Measurements from ENCODE around the gene ADGRL1.
"Not testable (repeated sequence)": the region's sequence is repeated elsewhere in the genome, so short reads cannot be mapped to it uniquely, and the experiment has no call there.

ADGRL1 gene

DNA sequence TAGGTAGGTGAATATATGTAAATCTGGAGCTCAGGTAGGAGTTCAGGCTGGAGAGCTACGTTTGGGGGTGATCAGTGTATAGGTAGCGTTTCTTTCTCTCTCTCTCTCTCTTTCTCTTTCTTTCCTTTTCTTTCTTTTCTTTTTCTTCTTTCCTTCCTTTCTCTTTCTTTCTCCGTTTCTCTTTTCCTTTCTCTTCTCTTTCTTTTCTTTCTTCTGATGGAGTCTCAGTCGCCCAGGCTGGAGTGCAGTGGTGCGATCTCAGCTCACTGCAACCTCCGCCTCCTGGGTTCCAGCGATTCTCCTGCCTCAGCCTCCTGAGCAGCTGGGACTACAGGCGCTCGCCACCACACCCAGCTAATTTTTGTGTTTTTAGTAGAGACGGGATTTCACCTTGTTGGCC is 59.8 kb downstream of the ADGRL1 start:
- peaks cover 26% of the 10 kb centered on the region for H3K4me1 ChIP-seq (ENCODE audit: control insufficient read depth, insufficient read depth, low read length)
- H3K36me3 ChIP-seq (ENCODE audit: control insufficient read depth, insufficient read depth, low read length); H3K4me3 ChIP-seq (ENCODE audit: low read depth, low read length); H3K27me3 ChIP-seq (ENCODE audit: control insufficient read depth, insufficient read depth, low read length); H3K9me3 ChIP-seq (ENCODE audit: control insufficient read depth, insufficient read depth, low read length); H3K9ac ChIP-seq (ENCODE audit: low read depth, low read length); H3K27ac ChIP-seq (ENCODE audit: low read depth, low read length): not testable (repeated sequence)

DNA sequence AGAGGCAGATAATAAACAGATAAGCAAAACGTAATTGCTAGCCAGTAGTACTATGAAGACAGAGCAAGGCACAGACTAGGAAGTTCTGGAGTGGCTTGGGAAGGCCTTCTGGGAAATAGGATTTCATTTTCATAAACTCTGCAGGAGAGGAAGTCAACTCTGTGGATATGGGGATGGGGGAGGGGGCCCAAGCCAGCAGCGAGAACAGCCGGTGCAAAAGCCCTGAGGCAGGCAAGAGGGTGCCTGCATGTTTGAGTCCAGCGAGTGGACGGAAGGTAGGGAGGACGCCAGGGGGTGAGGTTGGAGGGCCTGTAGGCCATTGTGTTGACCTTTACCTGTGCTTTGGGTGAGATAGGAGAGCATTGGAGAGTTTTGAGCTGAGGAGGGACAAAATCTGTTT is 60.6 kb downstream of the ADGRL1 start:
- H3K27ac ChIP-seq (ENCODE audit: low read depth, low read length) = no peak overlapping the region
- H3K9ac ChIP-seq (ENCODE audit: low read depth, low read length) = no peak overlapping the region
- H3K27me3 ChIP-seq (ENCODE audit: control insufficient read depth, insufficient read depth, low read length) = no peaks in the 10 kb centered on the region
- H3K4me1 ChIP-seq (ENCODE audit: control insufficient read depth, insufficient read depth, low read length) = peaks cover 26% of the 10 kb centered on the region
- H3K9me3 ChIP-seq (ENCODE audit: control insufficient read depth, insufficient read depth, low read length) = no peaks in the 10 kb centered on the region
- H3K4me3 ChIP-seq (ENCODE audit: low read depth, low read length) = no peak overlapping the region
- H3K36me3 ChIP-seq (ENCODE audit: control insufficient read depth, insufficient read depth, low read length) = no peaks in the 10 kb centered on the region

DNA sequence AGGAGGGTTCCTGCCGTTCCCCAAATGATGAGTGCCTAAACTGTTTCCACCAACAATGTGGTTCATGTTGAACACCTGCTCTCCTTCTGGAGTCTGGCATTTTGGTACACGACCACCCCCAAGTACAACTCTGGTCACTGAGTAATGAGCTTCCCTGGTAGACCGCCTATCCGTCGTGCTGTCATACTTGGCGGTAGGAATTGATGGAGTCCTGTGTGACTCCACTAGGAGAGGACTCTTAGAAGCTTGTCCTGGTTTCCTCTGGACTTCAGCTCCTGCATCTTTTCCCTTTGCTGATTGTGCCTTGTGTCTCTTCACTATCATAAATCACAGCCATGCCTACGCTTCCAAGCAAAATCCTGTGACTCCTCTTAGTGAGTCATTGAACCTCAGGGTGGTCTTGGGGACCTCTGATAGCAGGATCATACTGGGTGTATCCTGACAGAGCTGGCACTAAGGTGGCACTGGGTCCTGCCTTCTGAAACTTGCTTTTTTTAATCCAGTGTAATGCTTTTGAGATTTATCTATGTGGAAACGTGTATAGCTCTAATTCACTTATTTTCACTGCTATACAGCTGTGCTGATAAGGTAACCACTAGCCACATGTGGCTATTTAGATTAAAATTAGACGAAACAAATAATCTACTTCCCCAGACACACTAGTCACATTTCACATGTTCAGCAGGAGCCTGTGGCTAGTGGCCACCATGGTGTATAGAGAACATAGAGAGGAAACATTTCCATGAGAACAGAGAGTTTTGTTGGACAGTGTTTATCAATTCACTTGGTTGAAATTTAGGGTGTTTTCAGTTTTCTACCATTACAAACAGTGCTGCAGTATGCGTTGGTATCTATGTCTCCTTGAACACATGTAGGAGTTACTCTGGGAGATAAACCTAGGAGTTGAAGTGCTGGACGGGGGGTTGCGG is 63.4 kb downstream of the ADGRL1 start:
- Histone ChIP-seq H3K4me1 (ENCODE audit: control insufficient read depth, insufficient read depth, low read length) (peaks cover 4% of the 10 kb centered on the region; the same call in 1 of the 2 replicates), H3K27me3 (ENCODE audit: control insufficient read depth, insufficient read depth, low read length) (no peaks in the 10 kb centered on the region), H3K36me3 (ENCODE audit: control insufficient read depth, insufficient read depth, low read length) (no peaks in the 10 kb centered on the region), H3K9ac (ENCODE audit: low read depth, low read length) (no peak overlapping the region), H3K9me3 (ENCODE audit: control insufficient read depth, insufficient read depth, low read length) (no peaks in the 10 kb centered on the region), H3K27ac (ENCODE audit: low read depth, low read length) (no peak overlapping the region), H3K4me3 (ENCODE audit: low read depth, low read length) (no peak overlapping the region)

DNA sequence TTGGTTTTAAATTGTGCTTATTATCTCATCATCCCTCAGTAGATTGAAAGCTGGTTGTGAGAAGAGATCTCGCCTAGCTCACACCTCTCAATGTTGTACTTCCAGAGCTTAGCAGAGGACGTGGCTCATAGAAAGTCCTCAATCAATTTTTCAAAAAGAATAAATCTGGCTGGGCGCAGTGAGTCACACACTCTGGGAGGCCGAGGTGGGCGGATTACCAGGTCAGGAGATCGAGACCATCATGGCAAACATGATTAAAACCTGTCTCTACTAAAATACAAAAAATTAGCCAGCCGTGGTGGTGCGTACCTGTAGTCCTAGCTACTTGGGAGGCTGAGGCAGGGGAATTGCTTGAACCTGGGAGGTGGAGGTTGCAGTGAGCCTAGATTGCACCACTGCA is 64.9 kb downstream of the ADGRL1 start:
- H3K27me3 ChIP-seq (ENCODE audit: control insufficient read depth, insufficient read depth, low read length) = no peaks in the 10 kb centered on the region
- H3K27ac ChIP-seq (ENCODE audit: low read depth, low read length) = no peak overlapping the region
- H3K4me1 ChIP-seq (ENCODE audit: control insufficient read depth, insufficient read depth, low read length) = peaks cover 4% of the 10 kb centered on the region; the same call in 1 of the 2 replicates
- no peaks in the 10 kb centered on the region for H3K9me3 ChIP-seq (ENCODE audit: control insufficient read depth, insufficient read depth, low read length)
- no peak overlapping the region for H3K9ac ChIP-seq (ENCODE audit: low read depth, low read length)
- no peak overlapping the region for H3K4me3 ChIP-seq (ENCODE audit: low read depth, low read length)
- H3K36me3 ChIP-seq (ENCODE audit: control insufficient read depth, insufficient read depth, low read length) = no peaks in the 10 kb centered on the region

DNA sequence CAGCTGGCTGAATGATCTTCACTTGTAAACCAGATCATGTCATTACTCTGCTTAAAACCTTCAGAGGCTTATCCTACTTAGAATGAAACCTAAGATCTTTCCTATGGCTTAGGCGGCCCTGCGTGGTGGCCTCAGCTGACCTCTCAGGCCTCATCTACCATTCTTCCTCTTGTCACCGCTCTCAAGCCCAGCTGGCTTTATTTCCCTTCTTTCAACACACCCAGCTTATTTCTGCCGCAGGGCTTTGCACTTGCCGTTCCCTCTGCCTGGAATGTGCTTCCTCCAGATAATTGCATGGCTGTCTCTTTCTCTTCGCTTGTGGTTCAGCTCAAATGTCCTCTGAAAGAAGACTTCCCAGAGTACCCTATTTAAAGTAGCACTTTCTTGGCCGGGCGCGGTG is 66.0 kb downstream of the ADGRL1 start:
- Histone ChIP-seq H3K36me3 (ENCODE audit: control insufficient read depth, insufficient read depth, low read length) (no peaks in the 10 kb centered on the region), H3K9me3 (ENCODE audit: control insufficient read depth, insufficient read depth, low read length) (no peaks in the 10 kb centered on the region), H3K27me3 (ENCODE audit: control insufficient read depth, insufficient read depth, low read length) (no peaks in the 10 kb centered on the region), H3K27ac (ENCODE audit: low read depth, low read length) (no peak overlapping the region), H3K4me1 (ENCODE audit: control insufficient read depth, insufficient read depth, low read length) (no peaks in the 10 kb centered on the region; the same call in 1 of the 2 replicates), H3K9ac (ENCODE audit: low read depth, low read length) (no peak overlapping the region), H3K4me3 (ENCODE audit: low read depth, low read length) (no peak overlapping the region)

DNA sequence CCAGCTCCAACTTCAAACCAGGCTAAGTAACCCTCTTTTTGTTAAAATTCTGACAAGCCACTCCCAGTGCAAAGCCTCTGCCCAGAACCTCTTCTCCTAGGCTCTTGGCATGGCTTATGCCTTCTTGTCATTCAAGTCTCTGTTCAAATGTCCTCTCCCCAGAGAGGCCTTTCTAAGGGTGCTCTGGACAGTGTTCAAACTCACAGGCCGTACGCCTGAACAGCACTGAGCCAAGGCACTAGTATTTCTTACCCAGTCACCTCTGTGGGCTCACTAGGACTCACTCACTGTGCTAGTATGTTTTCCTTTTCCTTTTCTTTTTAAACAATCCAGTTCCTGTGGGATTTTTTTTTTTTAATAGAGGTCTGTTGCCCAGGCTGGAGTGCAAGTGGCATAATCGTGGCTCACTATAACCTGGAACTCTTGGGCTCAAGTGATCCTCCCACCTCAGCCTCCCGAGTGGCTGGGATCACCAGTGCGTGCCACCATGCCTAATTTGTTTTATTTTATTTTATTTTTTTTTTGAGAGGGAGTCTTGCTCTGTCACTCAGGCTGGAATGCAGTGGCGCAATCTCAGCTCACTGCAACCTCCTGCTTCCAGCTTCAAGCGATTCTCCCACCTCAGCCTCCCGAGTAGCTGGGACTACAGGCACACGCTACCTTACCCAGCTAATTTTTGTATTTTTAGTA is 67.2 kb downstream of the ADGRL1 start:
- Histone ChIP-seq H3K36me3 (ENCODE audit: control insufficient read depth, insufficient read depth, low read length) (no peaks in the 10 kb centered on the region), H3K9me3 (ENCODE audit: control insufficient read depth, insufficient read depth, low read length) (no peaks in the 10 kb centered on the region), H3K4me1 (ENCODE audit: control insufficient read depth, insufficient read depth, low read length) (peaks cover 7% of the 10 kb centered on the region), H3K9ac (ENCODE audit: low read depth, low read length) (no peak overlapping the region), H3K27ac (ENCODE audit: low read depth, low read length) (no peak overlapping the region), H3K27me3 (ENCODE audit: control insufficient read depth, insufficient read depth, low read length) (no peaks in the 10 kb centered on the region), H3K4me3 (ENCODE audit: low read depth, low read length) (no peak overlapping the region)

DNA sequence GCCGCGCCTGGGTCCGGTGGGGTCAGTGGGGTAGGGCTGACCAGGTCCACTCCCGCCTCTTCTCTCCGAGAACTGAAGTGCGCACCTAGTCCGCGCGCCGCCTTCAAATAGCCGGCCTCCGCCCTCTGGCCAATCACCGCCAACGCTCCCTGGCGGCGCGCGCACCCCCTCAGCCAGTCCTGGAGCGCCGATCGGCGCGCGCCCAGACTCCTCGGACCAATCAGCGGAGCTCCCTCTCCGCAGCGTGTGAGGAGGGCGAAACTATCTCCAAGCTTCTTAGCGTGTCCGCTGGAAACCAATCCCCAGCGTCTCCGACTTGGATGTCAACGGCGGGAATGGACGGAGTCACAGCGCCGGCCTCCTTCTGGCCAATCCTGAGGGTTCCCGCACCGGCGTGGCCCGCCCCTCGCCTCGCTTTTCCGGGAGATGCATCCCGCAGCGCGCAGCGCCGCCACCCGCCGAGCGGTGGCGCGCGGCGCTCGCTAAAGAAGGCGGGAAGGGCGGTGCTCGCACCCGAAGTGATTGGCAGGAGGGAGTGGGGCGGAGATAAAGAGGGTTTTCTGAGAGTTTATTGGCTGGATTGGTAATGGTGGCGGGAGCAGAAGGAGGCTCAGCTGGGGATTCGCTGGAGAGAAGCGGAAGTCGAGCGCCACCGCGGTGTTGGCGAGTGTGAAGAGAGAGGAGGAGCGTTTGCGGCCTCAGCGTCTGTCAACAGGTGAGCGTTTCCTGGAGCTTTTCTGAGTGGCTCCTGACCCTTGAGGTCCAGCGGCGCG is 69.3 kb downstream of the ADGRL1 start, which contains the start of gene ASF1B:
ASF1B (minus strand) TSS at position 81 of the 773 bp plus-strand sequence. CDS start 133 bp downstream, outside the sequence.
- Histone ChIP-seq H3K4me3 (ENCODE audit: low read depth, low read length) (peak within 1 kb of the TSS; percentile 83), H3K9me3 (ENCODE audit: control insufficient read depth, insufficient read depth, low read length) (no peaks in the 10 kb centered on the region), H3K27me3 (ENCODE audit: control insufficient read depth, insufficient read depth, low read length) (no peaks in the 10 kb centered on the region), H3K27ac (ENCODE audit: low read depth, low read length) (peak within 1 kb of the TSS; percentile 97), H3K9ac (ENCODE audit: low read depth, low read length) (peak within 1 kb of the TSS; percentile 69), H3K36me3 (ENCODE audit: control insufficient read depth, insufficient read depth, low read length) (peaks cover 7% of the 10 kb centered on the region), H3K4me1 (ENCODE audit: control insufficient read depth, insufficient read depth, low read length) (peaks cover 7% of the 10 kb centered on the region)

DNA sequence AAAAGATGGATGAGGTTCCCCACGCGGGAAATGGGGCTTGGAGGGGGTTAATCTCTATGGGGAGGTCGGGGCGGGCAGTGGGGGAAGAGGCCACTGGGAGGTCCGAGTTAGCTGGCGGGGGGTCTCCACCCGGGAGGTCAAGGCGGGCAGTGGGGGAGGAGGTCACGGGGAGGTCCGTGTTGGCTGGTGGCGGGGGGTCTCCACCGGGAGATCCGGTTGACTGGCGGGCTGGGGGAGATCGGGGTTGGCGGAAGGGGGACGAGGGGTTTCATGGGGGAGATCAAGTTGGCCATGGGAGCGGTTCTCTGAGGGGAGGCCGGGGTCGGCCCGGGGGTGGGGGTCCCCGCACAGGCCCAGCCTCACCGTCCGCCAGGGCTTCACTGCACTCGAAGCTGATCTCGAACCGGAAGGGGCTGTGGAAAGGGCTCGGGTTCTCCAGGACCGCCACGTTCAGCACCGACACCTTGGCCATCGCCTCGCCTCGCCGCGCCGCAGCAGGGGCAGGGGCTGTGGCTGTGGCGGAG is 69.9 kb downstream of the ADGRL1 start:
- H3K4me3 ChIP-seq (ENCODE audit: low read depth, low read length) = peak overlapping the region; percentile 83
- H3K9me3 ChIP-seq (ENCODE audit: control insufficient read depth, insufficient read depth, low read length) = no peaks in the 10 kb centered on the region
- peak overlapping the region; percentile 69 for H3K9ac ChIP-seq (ENCODE audit: low read depth, low read length)
- H3K36me3 ChIP-seq (ENCODE audit: control insufficient read depth, insufficient read depth, low read length) = peaks cover 8% of the 10 kb centered on the region
- H3K4me1 ChIP-seq (ENCODE audit: control insufficient read depth, insufficient read depth, low read length) = peaks cover 7% of the 10 kb centered on the region
- H3K27ac ChIP-seq (ENCODE audit: low read depth, low read length) = peak overlapping the region; percentile 86
- no peaks in the 10 kb centered on the region for H3K27me3 ChIP-seq (ENCODE audit: control insufficient read depth, insufficient read depth, low read length)

DNA sequence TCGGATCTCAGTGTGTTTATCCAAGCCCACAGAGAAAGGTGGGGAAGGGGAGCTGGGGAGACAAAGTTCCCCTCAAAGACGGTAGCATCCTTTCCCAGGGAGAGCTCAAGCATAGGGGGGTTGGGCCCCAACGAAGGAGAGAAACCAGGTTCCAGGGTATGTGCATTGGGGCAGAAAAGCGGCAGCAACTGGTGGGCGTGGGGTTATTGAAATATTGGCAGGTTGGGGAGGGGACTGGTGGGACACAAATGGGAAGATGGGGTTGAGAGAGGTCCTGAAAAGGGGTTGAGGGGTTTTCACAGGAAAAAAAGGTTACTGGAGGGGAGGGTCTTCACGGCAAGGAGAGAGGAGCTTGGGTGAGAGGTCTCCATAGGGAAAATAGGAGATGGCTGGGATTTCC is 70.6 kb downstream of the ADGRL1 start:
- no peak overlapping the region for H3K9ac ChIP-seq (ENCODE audit: low read depth, low read length)
- peak overlapping the region; percentile 83 for H3K4me3 ChIP-seq (ENCODE audit: low read depth, low read length)
- H3K27ac ChIP-seq (ENCODE audit: low read depth, low read length) = no peak overlapping the region
- H3K4me1 ChIP-seq (ENCODE audit: control insufficient read depth, insufficient read depth, low read length) = peaks cover 7% of the 10 kb centered on the region
- H3K9me3 ChIP-seq (ENCODE audit: control insufficient read depth, insufficient read depth, low read length) = no peaks in the 10 kb centered on the region
- no peaks in the 10 kb centered on the region for H3K27me3 ChIP-seq (ENCODE audit: control insufficient read depth, insufficient read depth, low read length)
- peaks cover 8% of the 10 kb centered on the region for H3K36me3 ChIP-seq (ENCODE audit: control insufficient read depth, insufficient read depth, low read length)

DNA sequence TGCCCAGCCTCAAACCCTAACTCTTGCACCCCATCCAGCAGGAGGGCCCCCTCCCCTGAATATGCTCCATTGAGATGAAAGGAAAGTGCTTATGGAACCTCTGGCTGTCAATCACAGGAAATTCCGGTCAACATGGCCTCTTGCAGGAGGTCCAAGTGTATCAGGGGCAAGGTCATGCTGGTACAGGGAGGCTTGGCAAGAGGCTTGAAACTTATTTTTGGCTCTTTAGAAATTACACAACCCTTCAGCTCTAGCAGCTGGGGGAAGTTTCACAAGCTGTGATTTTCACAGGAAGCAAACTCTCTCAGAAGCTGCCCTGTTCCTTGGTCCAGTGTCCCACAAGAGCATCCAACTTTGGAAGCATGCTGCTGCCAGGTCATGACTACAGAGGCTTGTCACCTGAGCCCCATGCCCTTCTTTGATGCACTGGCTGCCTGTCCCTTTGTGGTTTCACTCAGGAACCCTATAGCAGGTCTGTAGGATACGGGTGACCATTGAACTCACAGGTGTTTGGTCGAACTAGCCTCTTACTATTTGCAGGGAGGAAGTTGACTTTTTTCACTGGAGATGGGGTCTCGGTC is 78.0 kb downstream of the ADGRL1 start:
- Histone ChIP-seq H3K4me1 (ENCODE audit: control insufficient read depth, insufficient read depth, low read length) (no peaks in the 10 kb centered on the region), H3K36me3 (ENCODE audit: control insufficient read depth, insufficient read depth, low read length) (peaks cover 35% of the 10 kb centered on the region), H3K9ac (ENCODE audit: low read depth, low read length) (no peak overlapping the region), H3K27me3 (ENCODE audit: control insufficient read depth, insufficient read depth, low read length) (no peaks in the 10 kb centered on the region), H3K9me3 (ENCODE audit: control insufficient read depth, insufficient read depth, low read length) (no peaks in the 10 kb centered on the region), H3K4me3 (ENCODE audit: low read depth, low read length) (no peak overlapping the region), H3K27ac (ENCODE audit: low read depth, low read length) (no peak overlapping the region)

Data from HUES48 (cell line).